ENCODE results near the gene ZDHHC12. TPM values are rescaled to one million over a fixed set of nuclear protein-coding genes. Genes with fewer than 3 reads are reported as not detected.
"Not testable (repeated sequence)": the region's sequence is repeated elsewhere in the genome, so short reads cannot be mapped to it uniquely, and the experiment has no call there.

Gene ZDHHC12
- total RNA-seq, 1 experiment from 2014 or later: 39.3 TPM

GRCh38 chr9:128696923-128697707 is 26.8 kb downstream of the ZDHHC12 start:
- Histone ChIP-seq H3K9me3 (ENCODE audit: control insufficient read depth, insufficient read depth, low read depth, low read length) (no peaks in the 10 kb centered on the region), H3K4me1 (ENCODE audit: control insufficient read depth, insufficient read depth, low read length) (no peaks in the 10 kb centered on the region; the same call in 1 of the 2 replicates), H3K36me3 (ENCODE audit: control insufficient read depth, insufficient read depth, low read length) (peaks cover 28% of the 10 kb centered on the region), H3K27me3 (ENCODE audit: control insufficient read depth, insufficient read depth, low read length) (no peaks in the 10 kb centered on the region), H3K4me3 (ENCODE audit: low read depth in 2 of 2, low read length in 2 of 2) (no peak overlapping the region), H3K27ac (ENCODE audit: low read length) (no peak overlapping the region)
- intact Hi-C loops (cut with micrococcal nuclease; ENCODE audit: unreplicated experiment) (no loop called here), in situ Hi-C loops (cut with HindIII; ENCODE audit: low pct_unique_long_range_greater_than_20kb, low sequenced_read_pairs) (no loop called here)
- no peak for DNase-seq (ENCODE audit: low read depth, low spot score)
- peak; percentile 32 for ATAC-seq
- no TSS peak for BruUV-seq (replicated peaks)
- TF ChIP-seq REST (IDR thresholded peaks at IDR 0.05; ENCODE audit: insufficient read depth in 1 of 2, low read depth in 2 of 2, low read length in 1 of 2): no peak
- TF ChIP-seq SIN3A (IDR thresholded peaks at IDR 0.05; ENCODE audit: borderline replicate concordance, insufficient read depth, low read depth, low read length): no peak
- peak; percentile 52; the same call in 1 of the 2 replicates for TF ChIP-seq POLR2AphosphoS5 (IDR thresholded peaks at IDR 0.05; ENCODE audit: low read depth, low read length)
- TF ChIP-seq TCF7L2 (IDR thresholded peaks at IDR 0.05; ENCODE audit: low read depth, low read length): no peak
- no peak for TF ChIP-seq CTCF (IDR thresholded peaks at IDR 0.05)
- ChIA-PET POLR2A (no interaction called here), CTCF (interaction anchor here (0.7 kb wide), 1 partner anchor 131 kb away, joined by 6 read pairs; no protein-coding TSS in a partner anchor)

GRCh38 chr9:128694344-128694743 is 29.6 kb downstream of the ZDHHC12 start:
- intact Hi-C loops (cut with micrococcal nuclease; ENCODE audit: unreplicated experiment): no loop called here
- ATAC-seq: no peak
- Histone ChIP-seq H3K27me3 (ENCODE audit: control insufficient read depth, insufficient read depth, low read length) (no peaks in the 10 kb centered on the region), H3K27ac (ENCODE audit: low read length) (no peak overlapping the region), H3K36me3 (ENCODE audit: control insufficient read depth, insufficient read depth, low read length) (peaks cover 44% of the 10 kb centered on the region), H3K4me3 (ENCODE audit: low read depth in 2 of 2, low read length in 2 of 2) (no peak overlapping the region), H3K4me1 (ENCODE audit: control insufficient read depth, insufficient read depth, low read length) (peaks cover 3% of the 10 kb centered on the region; the same call in 1 of the 2 replicates), H3K9me3 (ENCODE audit: control insufficient read depth, insufficient read depth, low read depth, low read length) (no peaks in the 10 kb centered on the region)
- in situ Hi-C loops (cut with HindIII; ENCODE audit: low pct_unique_long_range_greater_than_20kb, low sequenced_read_pairs): no loop called here
- ChIA-PET POLR2A (interaction anchor here (0.6 kb wide), 1 partner anchor 17 kb away, joined by 5 read pairs; no protein-coding TSS in a partner anchor), CTCF (no interaction called here)
- TF ChIP-seq TCF7L2 (IDR thresholded peaks at IDR 0.05; ENCODE audit: low read depth, low read length): no peak
- TF ChIP-seq REST (IDR thresholded peaks at IDR 0.05; ENCODE audit: insufficient read depth in 1 of 2, low read depth in 2 of 2, low read length in 1 of 2): no peak
- no peak for TF ChIP-seq POLR2AphosphoS5 (IDR thresholded peaks at IDR 0.05; ENCODE audit: low read depth, low read length)
- TF ChIP-seq SIN3A (IDR thresholded peaks at IDR 0.05; ENCODE audit: borderline replicate concordance, insufficient read depth, low read depth, low read length): no peak
- TF ChIP-seq CTCF (IDR thresholded peaks at IDR 0.05): no peak
- no peak for DNase-seq (ENCODE audit: low read depth, low spot score)
- BruUV-seq (replicated peaks): no TSS peak

- H3K4me1 ChIP-seq (ENCODE audit: control insufficient read depth, insufficient read depth, low read length); in situ Hi-C loops (cut with HindIII; ENCODE audit: low pct_unique_long_range_greater_than_20kb, low sequenced_read_pairs); DNase-seq (ENCODE audit: low read depth, low spot score); CTCF ChIA-PET; H3K4me3 ChIP-seq (ENCODE audit: low read depth in 2 of 2, low read length in 2 of 2); intact Hi-C loops (cut with micrococcal nuclease; ENCODE audit: unreplicated experiment); BruUV-seq (replicated peaks); H3K27ac ChIP-seq (ENCODE audit: low read length); H3K27me3 ChIP-seq (ENCODE audit: control insufficient read depth, insufficient read depth, low read length); H3K9me3 ChIP-seq (ENCODE audit: control insufficient read depth, insufficient read depth, low read depth, low read length); ATAC-seq: not testable (repeated sequence)
- peaks cover 44% of the 10 kb centered on the region for H3K36me3 ChIP-seq (ENCODE audit: control insufficient read depth, insufficient read depth, low read length)
- POLR2A ChIA-PET: interaction anchor here (0.7 kb wide), 1 partner anchor 144 kb away, joined by 4 read pairs; no protein-coding TSS in a partner anchor
Observed at GRCh38 chr9:128693738-128694137, 30.2 kb downstream of the ZDHHC12 start.
